K562 (cell line): Measurements from ENCODE around the gene CDADC1. TPM values are rescaled to one million over a fixed set of nuclear protein-coding genes. Genes with fewer than 3 reads are reported as not detected.
A peak's percentile ranks its signal among the peaks of the same experiment; 100 is the strongest.

Source experiments
- ATF4 ChIP-seq: fragments of 450-650 bp; formaldehyde crosslinking; IDR thresholded peaks from 2 replicates; pipeline ENCODE4 v1.4.0; 2022; ENCODE audit warnings: mild to moderate bottlenecking, moderate library complexity
- BRD4 ChIP-seq: fragments of 200-600 bp; sonication (generic); IDR thresholded peaks from 2 replicates; pipeline ENCODE4 v1.6.1; 2017; ENCODE audit warnings: inconsistent platforms
- EP400 ChIP-seq: fragments of 450-650 bp; IDR thresholded peaks from 2 replicates; pipeline ENCODE4 v1.6.1; 2017; ENCODE audit warnings: antibody characterized with exemption, mild to moderate bottlenecking, moderate library complexity
- EZH2 ChIP-seq: IDR thresholded peaks from 2 replicates; pipeline ENCODE4 v1.6.1; 2012; ENCODE audit warnings: low read depth, mild to moderate bottlenecking, inconsistent platforms, low read length, borderline replicate concordance
- FOXA3 ChIP-seq, 2 experiments: fragments of 450-650 bp in 1 of 2; sonication (generic) in 1 of 2; formaldehyde crosslinking; IDR thresholded peaks in 1 of 2; conservative IDR thresholded peaks in 1 of 2; 2 replicates each; pipeline versions ENCODE4 v1.4.0 to v1.8.0; 2020 to 2022; ENCODE audit warnings: mild to moderate bottlenecking in 2 of 2, missing genetic modification reagents in 1 of 2
- GATAD2B ChIP-seq: fragments of 450-650 bp; IDR thresholded peaks from 2 replicates; pipeline ENCODE4 v1.6.1; 2017; ENCODE audit warnings: mild to moderate bottlenecking, borderline replicate concordance
- REST ChIP-seq, 2 experiments: fragments of 450-650 bp; formaldehyde crosslinking in 1 of 2; IDR thresholded peaks; 2 replicates each; pipeline versions ENCODE4 v1.4.0 to v1.6.1; 2014 to 2020; ENCODE audit warnings: mild to moderate bottlenecking in 2 of 2, borderline replicate concordance in 1 of 2, low read depth in 1 of 2
- TRIM28 ChIP-seq: fragments of 450-650 bp; IDR thresholded peaks from 2 replicates; pipeline ENCODE4 v1.6.1; 2017
- ZNF280A ChIP-seq: fragments of 450-650 bp; IDR thresholded peaks from 2 replicates; pipeline ENCODE4 v1.6.1; 2018; ENCODE audit warnings: mild to moderate bottlenecking, low read depth; ENCODE audit not compliant: partially characterized antibody
- ZNF324 ChIP-seq: fragments of 250-450 bp; sonication (Bioruptor Pico); IDR thresholded peaks from 2 replicates; pipeline ENCODE4 v1.4.0; 2020; ENCODE audit warnings: mild to moderate bottlenecking
- polyA plus RNA-seq, 8 experiments: library from polyadenylated mRNA; depleted of rRNA in 4 of 8; stranded (reverse) in 5 of 8; unstranded in 3 of 8; fragments of >200 nt; fragmentation: Nextera tagmentation in 2 of 8; fragmentation: Illumina TruSeq in 1 of 8; extraction: Ambion mirVana in 2 of 8; extraction: Trizol in 1 of 8; gene quantifications; 2 replicates each; pipeline versions ENCODE4 v1.2.1 to v1.2.3, GENCODE V29; 2011 to 2014; ENCODE audit warnings: inconsistent platforms in 1 of 8, missing spikeins in 1 of 8
- total RNA-seq, 7 experiments: library from RNA; depleted of rRNA in 6 of 7; stranded (reverse); fragments of >200 nt in 6 of 7; fragmentation: Illumina TruSeq in 2 of 7; extraction: Trizol in 2 of 7; gene quantifications; 2 replicates each; pipeline versions ENCODE4 v1.2.1 to v1.2.3, GENCODE V29; 2011 to 2021; ENCODE audit warnings: low replicate concordance in 1 of 7

CDADC1 gene
- total and polyA plus RNA-seq, 9 of the 15 experiments (the other 6 are each of a cell fraction or from before 2014, with no cell fraction given), result 4.1 to 11.8 (median 6.3) TPM

GRCh38 chr13:49247643-49248621 is at the start of gene CDADC1 (continued):
- TF ChIP-seq REST (IDR thresholded peaks at IDR 0.05; ENCODE audit: borderline replicate concordance) (no peak), REST (CRISPR knock-in tag; IDR thresholded peaks at IDR 0.05; ENCODE audit: low read depth) (0 out of 2 replicates have a peak, but pooled peaks have one; percentile 38), EZH2 (no peak), BRD4 (no peak), FOXA3 (CRISPR knock-in tag; conservative IDR thresholded peaks at IDR 0.05 in 1 of 2, IDR thresholded peaks at IDR 0.05 in 1 of 2) (no peak), ZNF280A (no peak), ZNF324 (CRISPR knock-in tag) (no peak), TRIM28 (no peak), ATF4 (CRISPR knock-in tag) (no peak), EP400 (peak; percentile 62; the same call in 1 of the 2 replicates), GATAD2B (no peak)
